T-helper 1 cell (primary cell): Measurements from ENCODE around the gene KCNIP4.
A peak's percentile ranks its signal among the peaks of the same experiment; 100 is the strongest.

Experiments
- DNase-seq, 5 donors: peaks; one replicate each; pipeline ENCODE4 v3.0.0-alpha.2; 2012 to 2020

KCNIP4 gene

GRCh38 chr4:21835712-21836111 is 112.9 kb downstream of the KCNIP4 start:
- no peak for DNase-seq

GRCh38 chr4:21830272-21830671 is 118.3 kb downstream of the KCNIP4 start:
- DNase-seq: no peak

GRCh38 chr4:21827575-21827974 is 121.0 kb downstream of the KCNIP4 start:
- DNase-seq: no peak

- no peak for DNase-seq
These were observed 122.5 kb downstream of the KCNIP4 start for GRCh38 chr4:21826071-21826470.

GRCh38 chr4:21819086-21819485 is 129.5 kb downstream of the KCNIP4 start:
- DNase-seq: no peak

GRCh38 chr4:21815651-21816377 is 132.8 kb downstream of the KCNIP4 start:
- no peak for DNase-seq

GRCh38 chr4:21811565-21811964 is 137.0 kb downstream of the KCNIP4 start:
- DNase-seq: no peak

GRCh38 chr4:21806991-21807390 is 141.6 kb downstream of the KCNIP4 start:
- DNase-seq: no peak

GRCh38 chr4:21802406-21802805 is 146.2 kb downstream of the KCNIP4 start:
- DNase-seq: no peak

GRCh38 chr4:21801661-21802385 is 146.7 kb downstream of the KCNIP4 start:
- no peak for DNase-seq

- peak in 1 of 5 donors; percentile 62 for DNase-seq
These were observed 153.5 kb downstream of the KCNIP4 start for GRCh38 chr4:21795091-21795490.

- no peak for DNase-seq
These were observed 155.8 kb downstream of the KCNIP4 start for GRCh38 chr4:21792736-21793135.

GRCh38 chr4:21790438-21791029 is 158.0 kb downstream of the KCNIP4 start:
- peak in 1 of 5 donors; percentile 8 for DNase-seq

- no peak for DNase-seq
These were observed 168.4 kb downstream of the KCNIP4 start for GRCh38 chr4:21780148-21780547.

GRCh38 chr4:21778702-21779101 is 169.9 kb downstream of the KCNIP4 start:
- no peak for DNase-seq

GRCh38 chr4:21775703-21776102 is 172.9 kb downstream of the KCNIP4 start:
- no peak for DNase-seq

GRCh38 chr4:21769404-21770147 is 179.0 kb downstream of the KCNIP4 start:
- DNase-seq: no peak

- DNase-seq: peak in 1 of 5 donors; percentile 10
These were observed 179.9 kb downstream of the KCNIP4 start for GRCh38 chr4:21768349-21769310.

GRCh38 chr4:21765810-21766407 is 182.7 kb downstream of the KCNIP4 start:
- DNase-seq: peak in 1 of 5 donors; percentile 4

- no peak for DNase-seq
These were observed 184.7 kb downstream of the KCNIP4 start for GRCh38 chr4:21763855-21764254.

- DNase-seq: no peak
These were observed 191.3 kb downstream of the KCNIP4 start for GRCh38 chr4:21757248-21757647.
